GM15510 (cell line): ENCODE results near the gene DPYD.

ENCODE experiments used
- POLR2A ChIP-seq: IDR thresholded peaks from 3 replicates; pipeline ENCODE4 v1.6.1; 2011; ENCODE audit warnings: borderline replicate concordance; ENCODE audit not compliant: insufficient read length; ENCODE audit errors: extremely low read depth

Gene DPYD

GRCh38 chr1:97913506-97914139 is 7.2 kb downstream of the DPYD start:
- TF ChIP-seq POLR2A, result no peak

GRCh38 chr1:97911266-97912215 is 9.3 kb downstream of the DPYD start:
- TF ChIP-seq POLR2A, result no peak

GRCh38 chr1:97909266-97909665 is 11.6 kb downstream of the DPYD start:
- no peak for TF ChIP-seq POLR2A

GRCh38 chr1:97907886-97908285 is 12.9 kb downstream of the DPYD start:
- no peak for TF ChIP-seq POLR2A

- no peak for TF ChIP-seq POLR2A
These were observed 14.1 kb downstream of the DPYD start for GRCh38 chr1:97906567-97907241.

- no peak for TF ChIP-seq POLR2A
These were observed 15.5 kb downstream of the DPYD start for GRCh38 chr1:97905141-97905940.

GRCh38 chr1:97904534-97904933 is 16.3 kb downstream of the DPYD start:
- no peak for TF ChIP-seq POLR2A

- TF ChIP-seq POLR2A, result no peak
These were observed 17.2 kb downstream of the DPYD start for GRCh38 chr1:97903626-97904025.

- no peak for TF ChIP-seq POLR2A
These were observed 18.8 kb downstream of the DPYD start for GRCh38 chr1:97902067-97902466.

GRCh38 chr1:97901017-97901658 is 19.7 kb downstream of the DPYD start:
- no peak for TF ChIP-seq POLR2A

- no peak for TF ChIP-seq POLR2A
These were observed 21.9 kb downstream of the DPYD start for GRCh38 chr1:97898948-97899347.

- no peak for TF ChIP-seq POLR2A
These were observed 25.6 kb downstream of the DPYD start for GRCh38 chr1:97895278-97895677.

- no peak for TF ChIP-seq POLR2A
These were observed 27.0 kb downstream of the DPYD start for GRCh38 chr1:97893844-97894243.

GRCh38 chr1:97886199-97886598 is 34.6 kb downstream of the DPYD start:
- TF ChIP-seq POLR2A, result no peak
